Heart right ventricle (tissue), 16 donors: ENCODE measurements around the gene KRT6B. TPM values are rescaled to one million over a fixed set of nuclear protein-coding genes. Genes with fewer than 3 reads are reported as not detected.

ENCODE experiments used
- ATAC-seq, 8 donors: fragments of 200-7000 bp; cut with Tn5 transposase; one replicate each; pipeline ENCODE4 v1.9.1; 2020; ENCODE audit warnings: mild to moderate bottlenecking in 8 of 8, moderate library complexity in 8 of 8, moderate number of reproducible peaks in 1 of 8
- DNase-seq, 2 donors: peaks; one replicate each; pipeline ENCODE4 v3.0.0-alpha.2; 2020
- H3K27ac ChIP-seq, 10 donors: fragments of 200-600 bp; sonication (generic) in 2 of 10; one replicate each; pipeline versions ENCODE4 v1.5.0 to v1.8.0; 2020 to 2022; ENCODE audit warnings: mild to moderate bottlenecking in 3 of 10
- H3K27me3 ChIP-seq, 7 donors: fragments of 200-600 bp; one replicate each; pipeline ENCODE4 v1.8.0; 2021 to 2022; ENCODE audit warnings: mild to moderate bottlenecking in 2 of 7
- H3K36me3 ChIP-seq, 9 donors: fragments of 200-600 bp; sonication (generic) in 1 of 9; one replicate each; pipeline versions ENCODE4 v1.5.0 to v1.8.0; 2020 to 2022; ENCODE audit warnings: mild to moderate bottlenecking in 2 of 9
- H3K4me1 ChIP-seq, 9 donors: fragments of 200-600 bp; sonication (generic) in 1 of 9; one replicate each; pipeline versions ENCODE4 v1.5.0 to v1.8.0; 2020 to 2022; ENCODE audit warnings: mild to moderate bottlenecking in 4 of 9
- H3K4me3 ChIP-seq, 10 donors: fragments of 200-600 bp; sonication (generic) in 2 of 10; one replicate each; pipeline versions ENCODE4 v1.5.0 to v1.8.0; 2020 to 2022; ENCODE audit warnings: mild to moderate bottlenecking in 7 of 10, moderate library complexity in 2 of 10
- H3K9me3 ChIP-seq, 11 donors: fragments of 200-600 bp in 10 of 11; sonication (generic) in 2 of 11; one replicate each; pipeline versions ENCODE4 v1.5.0 to v1.8.0; 2013 to 2022; ENCODE audit warnings: mild to moderate bottlenecking in 2 of 11, control low read depth in 1 of 11, moderate library complexity in 1 of 11
- CTCF ChIP-seq, 9 donors: fragments of 200-600 bp; sonication (generic) in 2 of 9; IDR thresholded peaks; one replicate each; pipeline versions ENCODE4 v1.5.0 to v1.8.0; 2021 to 2022; ENCODE audit warnings: antibody characterized with exemption in 9 of 9, mild to moderate bottlenecking in 5 of 9, moderate library complexity in 1 of 9
- WGBS, 2 donors: extraction: QIAGEN DNeasy Blood & Tissue Kit; methylation state at CpG; one replicate each; pipeline ENCODE4 v1.1.7; 2013; ENCODE audit warnings: inconsistent platforms in 1 of 2; 5-methylcytosine and 5-hydroxymethylcytosine counted together
- intact Hi-C, 10 donors: fragments of 100-400 bp; cut with DNase I; formaldehyde crosslinking; loops; one replicate each; pipeline versions ENCODE4 v1.11.1 to v1.14.2; 2022
- polyA plus RNA-seq, 2 donors: library from polyadenylated mRNA; stranded (reverse); fragments of 200-250 nt; gene quantifications; one replicate each; pipeline ENCODE4 v1.2.3, GENCODE V29; 2013
- total RNA-seq, 10 donors: library from RNA; stranded (reverse); fragmentation: NEBNext Ultra II Directional in 3 of 10; extraction: Animal tissue kit (Norgen Biotek cat#: 25700) in 3 of 10; gene quantifications; one replicate each; pipeline versions ENCODE4 v1.2.1 to v1.2.4, GENCODE V29; 2021 to 2023
- donor health status: Arrhythmogenic right ventricular cardiomyopathy.
- donor health status: ischemic (EF 13 %, LVEDD 7.1; RV severe dilation, severe dysfunction).
- donor health status: healthy with polysubstance abuse.
- donor health status: DM: no; HTN: yes; CAD: no.
- donor health status: DM: no; HTN: no; CAD: no.
- donor health status: ischemic (EF 25% LVEDD 6.9; RV normal size, moderate dysfunction).
- donor health status: ischemic (EF 25% LVEDD 5.7; RV mildly dilated, moderate dysfunction).
- donor health status: healthy.
- donor health status: DM: yes; HTN: yes; CAD: no.
- donor health status: Ischemic cardiomyopathy.
- donor health status: ischemic (EF 35%, LVEDD 5.7; RV mildly dilated, moderate dysfunction).
- donor health status: nonischemic (EF 11% LVEDD 7.7; RV severe dilation, severe dysfunction).
- donor health status: DM: yes; HTN: yes; CAD: no.
- donor health status: PGD.
- donor health status: ischemic (EF 29% LVEDD 5.4; RV normal size, mild dysfunction).
- donor health status: nonischemic (EF 23%, LVEDD 6.1; RV moderate dilation, normal function).

The KRT6B gene
- total and polyA plus RNA-seq, 12 donors: 0.06 TPM; not detected in 11

- Histone ChIP-seq H3K4me3 (no peak overlapping the region), H3K36me3 (no peaks in the 10 kb centered on the region), H3K9me3 (no peaks in the 10 kb centered on the region), H3K4me1 (peaks cover 0 to 8% (median 0%) of the 10 kb centered on the region in 9 donors), H3K27me3 (peaks cover 0 to 27% (median 11%) of the 10 kb centered on the region in 7 donors), H3K27ac (no peak overlapping the region)
- no peak for DNase-seq
- intact Hi-C loops: no loop called here
- no peak for TF ChIP-seq CTCF (IDR thresholded peaks at IDR 0.05)
- WGBS, 2 donors: 83 to 84% methylated on average over 6 of the region's 6 CpGs
- no peak for ATAC-seq
These were observed 5.4 kb downstream of the KRT6B start for GRCh38 chr12:52446367-52447045.

DNA sequence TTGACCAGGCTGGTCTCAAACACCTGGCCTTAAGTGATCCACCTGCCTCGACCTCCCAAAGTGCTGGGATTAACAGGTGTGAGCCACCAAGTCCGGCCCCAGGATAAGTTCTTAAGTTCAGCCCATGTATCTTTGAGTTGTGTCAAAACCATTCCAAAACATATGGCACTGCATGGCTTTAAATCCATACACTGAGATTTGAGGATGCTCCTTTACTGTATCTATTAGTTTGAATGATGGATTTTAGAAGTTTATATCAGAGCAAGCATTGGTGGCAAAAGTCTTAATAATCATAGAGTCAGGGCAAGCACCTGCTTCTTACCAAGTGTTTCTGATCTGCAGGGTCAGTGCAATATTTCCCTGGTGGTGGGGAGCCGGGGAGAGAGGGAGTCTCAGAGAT is 6.1 kb downstream of the KRT6B start:
- Histone ChIP-seq H3K36me3 (no peaks in the 10 kb centered on the region), H3K9me3 (no peaks in the 10 kb centered on the region), H3K4me1 (peaks cover 0 to 8% (median 0%) of the 10 kb centered on the region in 9 donors), H3K4me3 (no peak overlapping the region), H3K27ac (no peak overlapping the region), H3K27me3 (peaks cover 0 to 32% (median 13%) of the 10 kb centered on the region in 7 donors)
- no peak for ATAC-seq
- 50 to 60% methylated on average over 3 of the region's 3 CpGs for WGBS, 2 donors
- no peak for DNase-seq
- intact Hi-C loops: no loop called here
- TF ChIP-seq CTCF (IDR thresholded peaks at IDR 0.05): no peak

DNA sequence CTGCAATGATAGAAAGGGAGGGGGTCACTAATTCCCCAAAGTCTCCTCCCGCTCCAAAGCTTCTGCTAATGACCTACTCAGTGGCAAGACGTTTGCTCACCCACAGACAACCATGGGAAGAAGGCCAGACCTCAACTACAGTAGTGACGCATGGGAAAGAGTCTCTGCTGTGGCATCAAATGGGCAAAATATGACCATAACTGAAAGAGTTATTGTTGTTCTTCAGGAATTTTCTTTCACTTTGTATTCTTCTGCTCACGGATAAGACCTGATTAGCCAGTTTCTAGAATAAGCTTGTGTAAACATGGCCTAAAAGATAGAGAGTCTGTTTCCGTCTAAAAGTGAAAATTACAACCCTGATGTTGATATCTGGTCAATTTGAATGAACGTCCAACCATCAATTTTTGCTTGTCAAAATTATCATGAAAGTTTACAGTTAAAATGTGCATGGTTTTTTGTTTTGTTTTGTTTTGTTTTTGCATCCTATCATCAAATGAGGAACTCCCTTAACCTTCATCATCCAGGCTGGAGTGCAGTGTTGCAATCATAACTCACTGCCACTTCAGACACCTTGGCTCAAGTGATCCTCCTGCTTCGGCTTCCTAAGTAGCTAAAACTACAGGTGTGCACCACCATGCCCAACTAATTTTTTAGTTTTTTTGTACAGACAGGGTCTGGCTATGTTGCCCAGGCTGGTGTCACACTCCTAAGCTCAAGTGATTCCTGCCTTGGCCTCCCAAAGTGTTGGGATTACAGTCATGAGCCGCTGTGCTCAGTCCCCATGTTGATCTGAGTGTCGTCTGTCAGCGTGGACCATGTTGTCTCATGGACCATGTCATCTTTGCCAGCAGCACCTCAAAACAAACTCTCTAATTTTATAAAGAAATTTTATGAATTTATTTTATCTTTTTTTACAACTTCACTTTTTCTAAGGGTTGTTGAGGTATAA is 7.0 kb downstream of the KRT6B start:
- no peaks in the 10 kb centered on the region for H3K36me3 ChIP-seq
- H3K9me3 ChIP-seq: no peaks in the 10 kb centered on the region
- peaks cover 0 to 32% (median 12%) of the 10 kb centered on the region in 7 donors for H3K27me3 ChIP-seq
- no peak for ATAC-seq
- H3K4me3 ChIP-seq: no peak overlapping the region
- intact Hi-C loops: no loop called here
- no peak overlapping the region for H3K27ac ChIP-seq
- WGBS, 2 donors: 72 to 73% methylated on average over 10 of the region's 10 CpGs
- H3K4me1 ChIP-seq: peaks cover 0 to 8% (median 0%) of the 10 kb centered on the region in 9 donors
- no peak for DNase-seq
- TF ChIP-seq CTCF (IDR thresholded peaks at IDR 0.05): no peak

- 79 to 82% methylated on average over 3 of the region's 3 CpGs for WGBS, 2 donors
- H3K27ac ChIP-seq: no peak overlapping the region
- no peak for ATAC-seq
- no peak overlapping the region for H3K4me3 ChIP-seq
- no peak for DNase-seq
- intact Hi-C loops: no loop called here
- H3K4me1 ChIP-seq: peaks cover 0 to 8% (median 0%) of the 10 kb centered on the region in 9 donors
- H3K27me3 ChIP-seq: peaks cover 0 to 36% (median 13%) of the 10 kb centered on the region in 7 donors
- no peak for TF ChIP-seq CTCF (IDR thresholded peaks at IDR 0.05)
- H3K9me3 ChIP-seq: no peaks in the 10 kb centered on the region
- H3K36me3 ChIP-seq: no peaks in the 10 kb centered on the region
These were observed 8.0 kb downstream of the KRT6B start for GRCh38 chr12:52443966-52444365.
